ENCODE measurements around the gene RTKN2.

The RTKN2 gene

DNA sequence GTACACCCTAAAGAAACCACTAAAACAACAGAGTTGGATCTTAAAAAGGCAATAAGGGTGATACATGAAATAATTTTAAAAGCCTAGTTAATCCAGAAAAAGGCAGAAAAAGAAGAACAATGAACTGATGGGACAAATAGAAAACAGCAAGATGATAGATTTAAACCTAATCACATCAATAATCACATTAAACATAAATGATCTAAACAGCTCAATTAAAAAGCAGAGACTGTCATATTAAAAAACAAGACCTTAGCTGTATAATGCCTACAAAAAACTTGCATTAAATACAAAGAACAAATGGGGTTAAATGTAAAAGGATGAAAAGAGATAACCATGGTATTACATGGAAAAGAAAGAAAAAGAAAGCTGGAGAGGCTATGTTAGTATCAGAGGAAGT, 96.2 kb downstream of the RTKN2 start:
- in situ Hi-C loops (cut with MboI; ENCODE audit: low sequenced_read_pairs, unreplicated experiment), result no loop called here

GRCh38 chr10:62171791-62172190, 96.9 kb downstream of the RTKN2 start:
- no peak for TF ChIP-seq CTCF (IDR thresholded peaks at IDR 0.05; ENCODE audit: borderline replicate concordance, control extremely low read depth, extremely low read depth, insufficient read depth, missing control alignments)
- no peak for DNase-seq (ENCODE audit: low spot score)
- in situ Hi-C loops (cut with MboI; ENCODE audit: low sequenced_read_pairs, unreplicated experiment), result no loop called here

More for the DNA sequence above, 96.2 kb downstream of the RTKN2 start:
- DNase-seq (ENCODE audit: low spot score), result no peak
- TF ChIP-seq CTCF (IDR thresholded peaks at IDR 0.05; ENCODE audit: borderline replicate concordance, control extremely low read depth, extremely low read depth, insufficient read depth, missing control alignments), result no peak

DNA sequence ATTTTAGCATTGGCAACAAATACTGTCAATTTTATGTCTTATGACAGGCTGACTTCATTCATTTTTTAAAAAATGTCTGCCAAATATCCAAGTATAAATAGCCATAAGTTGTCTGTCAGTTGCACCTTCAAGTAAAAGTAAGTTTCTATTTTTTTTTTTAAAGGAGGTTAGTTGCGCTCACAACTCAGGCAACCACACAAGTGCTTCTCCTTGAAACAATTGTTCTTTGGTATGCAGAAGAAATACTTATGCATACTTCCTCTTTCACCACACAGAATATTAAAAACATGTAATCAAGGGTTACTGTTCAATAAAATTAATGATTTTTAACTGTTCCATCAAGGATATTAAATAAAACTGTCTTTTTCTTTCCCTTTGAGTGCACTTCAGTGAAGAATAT, 97.9 kb downstream of the RTKN2 start:
- TF ChIP-seq CTCF (IDR thresholded peaks at IDR 0.05; ENCODE audit: borderline replicate concordance, control extremely low read depth, extremely low read depth, insufficient read depth, missing control alignments), result no peak
- in situ Hi-C loops (cut with MboI; ENCODE audit: low sequenced_read_pairs, unreplicated experiment), result no loop called here
- no peak for DNase-seq (ENCODE audit: low spot score)

DNA sequence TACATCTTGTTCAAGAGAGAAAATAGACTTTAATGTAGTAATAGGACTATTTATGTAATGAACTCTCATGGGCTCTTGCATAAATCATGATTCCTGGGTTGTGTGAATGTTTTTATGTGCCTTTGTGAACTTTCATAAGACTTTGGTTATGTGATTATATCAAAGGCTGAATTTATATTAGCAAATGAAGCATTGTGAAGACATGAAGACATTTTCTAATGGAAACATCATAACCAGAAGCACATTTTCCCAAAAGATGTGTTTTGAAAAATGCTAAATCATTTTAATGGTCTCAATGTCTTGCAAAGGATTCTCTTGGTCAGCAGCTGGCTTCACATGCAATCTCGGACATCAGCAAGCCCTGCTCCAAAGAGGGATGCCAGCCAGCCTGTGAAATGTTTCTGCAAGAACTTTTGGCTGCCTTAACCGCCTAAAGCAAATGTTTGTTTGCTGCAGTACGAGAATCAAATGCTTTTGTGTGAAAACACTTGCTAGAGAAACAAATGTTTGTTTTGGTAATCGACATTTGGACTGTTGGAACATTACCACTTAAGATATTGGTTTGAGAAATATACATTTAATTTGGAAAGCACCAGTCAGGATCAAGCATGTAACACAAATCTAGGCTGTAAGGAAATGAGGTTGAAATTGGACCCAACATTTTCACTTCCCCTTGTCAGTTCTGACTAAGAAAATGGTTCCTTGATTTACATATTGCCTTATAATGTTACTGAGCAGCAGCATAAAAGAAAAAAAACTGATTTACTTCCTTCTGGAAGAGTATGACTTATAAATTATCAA, 102.1 kb downstream of the RTKN2 start:
- no peak for TF ChIP-seq CTCF (IDR thresholded peaks at IDR 0.05; ENCODE audit: borderline replicate concordance, control extremely low read depth, extremely low read depth, insufficient read depth, missing control alignments)
- DNase-seq (ENCODE audit: low spot score), result peak; percentile 49
- in situ Hi-C loops (cut with MboI; ENCODE audit: low sequenced_read_pairs, unreplicated experiment), result no loop called here

- in situ Hi-C loops (cut with MboI; ENCODE audit: low sequenced_read_pairs, unreplicated experiment), result no loop called here
- no peak for TF ChIP-seq CTCF (IDR thresholded peaks at IDR 0.05; ENCODE audit: borderline replicate concordance, control extremely low read depth, extremely low read depth, insufficient read depth, missing control alignments)
- no peak for DNase-seq (ENCODE audit: low spot score)
Observed at GRCh38 chr10:62165803-62166202, 102.8 kb downstream of the RTKN2 start.

- in situ Hi-C loops (cut with MboI; ENCODE audit: low sequenced_read_pairs, unreplicated experiment), result no loop called here
- no peak for TF ChIP-seq CTCF (IDR thresholded peaks at IDR 0.05; ENCODE audit: borderline replicate concordance, control extremely low read depth, extremely low read depth, insufficient read depth, missing control alignments)
Observed at GRCh38 chr10:62163024-62163423, 105.6 kb downstream of the RTKN2 start.

More at GRCh38 chr10:62163024-62163423, 105.6 kb downstream of the RTKN2 start:
- no peak for DNase-seq (ENCODE audit: low spot score)
